Vagina (tissue), 2 donors: Measurements from ENCODE around the gene COASY.

ENCODE experiments used
- POLR2A ChIP-seq, 2 donors: fragments of 450-650 bp; IDR thresholded peaks; one replicate each; pipeline ENCODE4 v1.6.1; 2017; ENCODE audit warnings: antibody characterized with exemption in 2 of 2, mild to moderate bottlenecking in 2 of 2, moderate library complexity in 2 of 2
- TF ChIP-seq, protein P1 (sequence below), 3 experiments: fragments of 450-650 bp in 2 of 3; fragments of 200-600 bp in 1 of 3; sonication (generic) in 1 of 3; IDR thresholded peaks; one replicate each; pipeline ENCODE4 v1.5.1; 2017 to 2019; ENCODE audit warnings: antibody characterized with exemption in 3 of 3, mild to moderate bottlenecking in 2 of 3, moderate library complexity in 2 of 3

DNA sequence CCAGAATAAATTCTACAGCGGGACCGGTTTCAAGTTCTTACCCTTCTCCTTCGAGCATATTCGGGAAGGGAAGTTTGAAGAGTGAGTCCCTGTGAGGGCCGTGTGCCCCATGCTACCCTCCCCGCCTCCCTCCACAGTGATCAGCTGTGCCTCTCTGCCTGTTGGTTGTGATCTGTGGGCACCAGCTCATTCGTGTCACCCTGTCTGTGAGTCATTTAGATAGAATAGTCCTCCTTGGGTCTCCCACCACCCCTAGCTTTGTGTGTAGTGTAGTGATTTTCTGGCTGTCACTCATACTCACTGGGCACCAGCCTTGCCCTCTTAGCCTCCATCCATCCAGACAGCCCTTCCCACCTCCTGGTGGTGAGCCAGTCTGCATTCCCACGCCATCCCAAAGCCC, 40.9 kb upstream of the COASY start:
- TF ChIP-seq, protein P1, sequence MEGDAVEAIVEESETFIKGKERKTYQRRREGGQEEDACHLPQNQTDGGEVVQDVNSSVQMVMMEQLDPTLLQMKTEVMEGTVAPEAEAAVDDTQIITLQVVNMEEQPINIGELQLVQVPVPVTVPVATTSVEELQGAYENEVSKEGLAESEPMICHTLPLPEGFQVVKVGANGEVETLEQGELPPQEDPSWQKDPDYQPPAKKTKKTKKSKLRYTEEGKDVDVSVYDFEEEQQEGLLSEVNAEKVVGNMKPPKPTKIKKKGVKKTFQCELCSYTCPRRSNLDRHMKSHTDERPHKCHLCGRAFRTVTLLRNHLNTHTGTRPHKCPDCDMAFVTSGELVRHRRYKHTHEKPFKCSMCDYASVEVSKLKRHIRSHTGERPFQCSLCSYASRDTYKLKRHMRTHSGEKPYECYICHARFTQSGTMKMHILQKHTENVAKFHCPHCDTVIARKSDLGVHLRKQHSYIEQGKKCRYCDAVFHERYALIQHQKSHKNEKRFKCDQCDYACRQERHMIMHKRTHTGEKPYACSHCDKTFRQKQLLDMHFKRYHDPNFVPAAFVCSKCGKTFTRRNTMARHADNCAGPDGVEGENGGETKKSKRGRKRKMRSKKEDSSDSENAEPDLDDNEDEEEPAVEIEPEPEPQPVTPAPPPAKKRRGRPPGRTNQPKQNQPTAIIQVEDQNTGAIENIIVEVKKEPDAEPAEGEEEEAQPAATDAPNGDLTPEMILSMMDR (IDR thresholded peaks at IDR 0.05): no peak
- no peak for TF ChIP-seq POLR2A (IDR thresholded peaks at IDR 0.05)
